Keratinocyte (primary cell): ENCODE measurements around the gene NMD3.

Experiments used
- EZH2 ChIP-seq: IDR thresholded peaks from one replicate; pipeline ENCODE4 v1.6.1; 2012; ENCODE audit warnings: inconsistent platforms, mild to moderate bottlenecking, low read length, moderate library complexity
- TF ChIP-seq, protein P1 (sequence below), 3 experiments: IDR thresholded peaks in 1 of 3; conservative IDR thresholded peaks in 1 of 3; optimal IDR thresholded peaks in 1 of 3; 2 replicates in 2 of 3; 3 replicates in 1 of 3; pipeline versions ENCODE3 to v1.5.1; 2011; ENCODE audit warnings: low read length in 3 of 3, mild to moderate bottlenecking in 3 of 3, moderate library complexity in 2 of 3, control low read depth in 1 of 3, inconsistent platforms in 1 of 3; ENCODE audit not compliant: insufficient read depth in 2 of 3; ENCODE audit errors: extremely low read depth in 1 of 3

DNA sequence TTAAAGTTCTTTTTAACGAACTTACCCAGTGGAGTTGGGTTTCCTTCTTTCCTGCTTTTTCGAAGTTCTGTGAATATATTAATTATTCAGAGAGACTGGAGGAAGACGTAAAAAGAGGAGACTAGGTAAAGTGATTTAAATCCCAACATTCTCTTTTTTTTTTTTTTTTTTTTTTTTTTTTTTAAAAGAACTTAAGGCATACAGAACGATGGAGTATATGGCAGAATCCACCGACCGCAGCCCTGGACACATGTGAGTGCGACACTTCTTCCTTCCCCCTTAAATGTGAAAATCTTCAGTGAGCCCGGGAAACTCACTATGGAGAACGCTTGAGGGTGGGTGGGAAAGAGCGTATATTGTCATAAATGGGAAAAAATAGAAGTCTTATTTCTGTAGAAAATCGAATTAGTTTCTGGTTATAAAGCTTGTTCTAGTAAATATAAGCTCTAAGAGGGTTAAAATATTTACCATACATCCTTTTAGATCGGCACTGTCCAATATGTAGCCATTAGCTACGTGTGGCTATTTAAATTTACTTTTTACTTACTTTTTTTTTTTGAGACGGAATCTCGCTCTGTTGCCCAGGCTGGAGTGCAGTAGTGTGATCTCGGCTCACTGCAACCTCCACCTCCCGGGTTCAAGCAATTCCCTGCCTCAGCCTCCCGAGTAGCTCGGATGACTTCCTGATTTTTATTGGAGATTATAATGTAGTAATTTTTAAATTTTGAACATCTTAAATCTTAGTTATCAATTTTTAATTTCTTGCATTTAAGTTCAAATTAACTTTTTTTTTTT is 892 bp downstream of the NMD3 start:
- TF ChIP-seq, protein P1, sequence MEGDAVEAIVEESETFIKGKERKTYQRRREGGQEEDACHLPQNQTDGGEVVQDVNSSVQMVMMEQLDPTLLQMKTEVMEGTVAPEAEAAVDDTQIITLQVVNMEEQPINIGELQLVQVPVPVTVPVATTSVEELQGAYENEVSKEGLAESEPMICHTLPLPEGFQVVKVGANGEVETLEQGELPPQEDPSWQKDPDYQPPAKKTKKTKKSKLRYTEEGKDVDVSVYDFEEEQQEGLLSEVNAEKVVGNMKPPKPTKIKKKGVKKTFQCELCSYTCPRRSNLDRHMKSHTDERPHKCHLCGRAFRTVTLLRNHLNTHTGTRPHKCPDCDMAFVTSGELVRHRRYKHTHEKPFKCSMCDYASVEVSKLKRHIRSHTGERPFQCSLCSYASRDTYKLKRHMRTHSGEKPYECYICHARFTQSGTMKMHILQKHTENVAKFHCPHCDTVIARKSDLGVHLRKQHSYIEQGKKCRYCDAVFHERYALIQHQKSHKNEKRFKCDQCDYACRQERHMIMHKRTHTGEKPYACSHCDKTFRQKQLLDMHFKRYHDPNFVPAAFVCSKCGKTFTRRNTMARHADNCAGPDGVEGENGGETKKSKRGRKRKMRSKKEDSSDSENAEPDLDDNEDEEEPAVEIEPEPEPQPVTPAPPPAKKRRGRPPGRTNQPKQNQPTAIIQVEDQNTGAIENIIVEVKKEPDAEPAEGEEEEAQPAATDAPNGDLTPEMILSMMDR (optimal IDR thresholded peaks at IDR 0.05 in 1 of 3, IDR thresholded peaks at IDR 0.05 in 1 of 3, conservative IDR thresholded peaks at IDR 0.05 in 1 of 3; ENCODE audit: extremely low read depth in 1 of 3, insufficient read depth in 2 of 3, low read length in 3 of 3), result no peak
- no peak for TF ChIP-seq EZH2
